ENCODE data around the gene CFAP221. TPM values are rescaled to one million over a fixed set of nuclear protein-coding genes. Genes with fewer than 3 reads are reported as not detected.

The CFAP221 gene
- total RNA-seq, 1 experiment from 2014 or later, result 10.0 TPM

DNA sequence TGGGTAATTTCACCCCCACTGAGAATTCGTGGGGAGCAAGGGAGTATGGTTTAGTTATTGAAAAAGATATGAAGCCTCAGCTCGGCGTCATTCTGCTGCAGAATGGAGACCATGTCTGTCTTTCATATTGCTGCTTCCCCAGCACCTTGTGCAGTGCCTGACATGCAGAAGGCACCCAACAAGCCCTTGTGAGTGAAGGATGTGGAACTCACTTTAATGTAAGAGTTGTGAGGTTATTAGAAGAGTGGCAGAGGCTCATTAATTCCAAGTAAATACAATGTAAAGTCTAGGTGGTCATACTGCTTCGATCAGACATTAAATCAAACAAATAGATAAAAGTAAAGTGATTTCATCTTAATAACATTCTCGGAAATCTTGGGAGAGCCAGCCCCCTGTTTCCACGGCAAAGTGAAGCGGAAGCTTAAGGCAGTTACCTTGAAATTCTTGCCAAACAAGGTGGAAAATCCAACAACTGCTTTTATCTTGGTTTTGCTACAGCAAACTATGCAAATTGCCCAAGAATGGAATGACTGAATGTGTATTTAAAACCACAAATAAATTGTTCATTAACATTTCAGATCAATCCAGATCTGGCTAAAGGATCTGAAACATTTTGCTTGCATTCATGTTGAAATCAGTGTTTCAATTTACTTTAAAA, 9.6 kb downstream of the CFAP221 start:
- TF ChIP-seq, protein P1, sequence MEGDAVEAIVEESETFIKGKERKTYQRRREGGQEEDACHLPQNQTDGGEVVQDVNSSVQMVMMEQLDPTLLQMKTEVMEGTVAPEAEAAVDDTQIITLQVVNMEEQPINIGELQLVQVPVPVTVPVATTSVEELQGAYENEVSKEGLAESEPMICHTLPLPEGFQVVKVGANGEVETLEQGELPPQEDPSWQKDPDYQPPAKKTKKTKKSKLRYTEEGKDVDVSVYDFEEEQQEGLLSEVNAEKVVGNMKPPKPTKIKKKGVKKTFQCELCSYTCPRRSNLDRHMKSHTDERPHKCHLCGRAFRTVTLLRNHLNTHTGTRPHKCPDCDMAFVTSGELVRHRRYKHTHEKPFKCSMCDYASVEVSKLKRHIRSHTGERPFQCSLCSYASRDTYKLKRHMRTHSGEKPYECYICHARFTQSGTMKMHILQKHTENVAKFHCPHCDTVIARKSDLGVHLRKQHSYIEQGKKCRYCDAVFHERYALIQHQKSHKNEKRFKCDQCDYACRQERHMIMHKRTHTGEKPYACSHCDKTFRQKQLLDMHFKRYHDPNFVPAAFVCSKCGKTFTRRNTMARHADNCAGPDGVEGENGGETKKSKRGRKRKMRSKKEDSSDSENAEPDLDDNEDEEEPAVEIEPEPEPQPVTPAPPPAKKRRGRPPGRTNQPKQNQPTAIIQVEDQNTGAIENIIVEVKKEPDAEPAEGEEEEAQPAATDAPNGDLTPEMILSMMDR (IDR thresholded peaks at IDR 0.05; ENCODE audit: unreplicated experiment), result no peak
- Mint-ChIP-seq H3K4me1 (ENCODE audit: low read depth, unreplicated experiment) (peaks cover 51% of the 10 kb centered on the region), H3K36me3 (ENCODE audit: insufficient read depth, unreplicated experiment) (peaks cover 14% of the 10 kb centered on the region), H3K4me3 (ENCODE audit: low read depth, unreplicated experiment) (peak overlapping the region; percentile 24), H3K27me3 (ENCODE audit: unreplicated experiment) (no peaks in the 10 kb centered on the region), H3K9me3 (ENCODE audit: low read depth, unreplicated experiment) (no peaks in the 10 kb centered on the region), H3K27ac (ENCODE audit: unreplicated experiment) (peak overlapping the region; percentile 83)
- BruUV-seq (replicated peaks), result no TSS peak
- intact Hi-C loops (cut with micrococcal nuclease; ENCODE audit: unreplicated experiment), result loop anchor here (5.0 kb wide), 2 partner anchors 67 to 93 kb away; no protein-coding TSS in a partner anchor
- peak; percentile 65 for DNase-seq
- CTCF ChIA-PET, result no interaction called here

DNA sequence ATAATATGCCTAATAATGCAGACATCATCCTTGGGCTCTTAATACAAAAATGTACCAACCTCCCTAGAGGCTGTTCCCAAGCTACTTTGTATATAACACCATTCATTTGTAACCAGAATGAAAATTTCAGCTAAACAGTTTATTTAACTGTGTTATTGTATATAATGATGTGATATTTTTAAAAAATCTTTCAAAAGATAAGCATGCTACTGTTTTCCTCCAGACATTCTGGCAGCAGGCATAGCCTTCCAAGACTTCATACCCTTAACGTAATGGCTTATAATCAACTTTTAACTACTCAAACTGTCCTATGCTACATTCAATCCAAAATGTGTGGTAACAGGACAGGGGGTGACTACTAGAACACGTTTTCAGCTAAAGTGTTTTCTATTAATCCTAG, 21.2 kb downstream of the CFAP221 start:
- intact Hi-C loops (cut with micrococcal nuclease; ENCODE audit: unreplicated experiment), result no loop called here
- CTCF ChIA-PET, result no interaction called here

DNA sequence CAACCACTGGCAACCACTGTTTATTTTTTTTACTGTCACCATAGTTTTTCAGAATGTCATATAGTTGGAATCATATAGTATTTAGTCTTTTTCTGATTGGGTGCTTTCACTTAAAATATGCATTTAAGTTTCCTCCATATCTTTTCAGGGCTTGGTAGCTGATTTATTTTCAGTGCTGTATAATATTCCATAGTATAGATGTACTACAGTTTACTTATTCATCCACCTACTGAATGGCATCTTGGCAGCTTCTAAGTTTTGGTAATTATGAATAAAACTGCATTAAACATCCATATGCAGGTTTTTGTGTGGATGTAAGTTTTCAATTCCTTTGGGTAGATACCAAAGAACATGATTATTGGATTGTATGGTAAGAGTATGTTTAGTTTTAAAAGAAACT, 23.0 kb downstream of the CFAP221 start:
- Mint-ChIP-seq H3K4me3 (ENCODE audit: low read depth, unreplicated experiment) (no peak overlapping the region), H3K4me1 (ENCODE audit: low read depth, unreplicated experiment) (no peaks in the 10 kb centered on the region), H3K27me3 (ENCODE audit: unreplicated experiment) (no peaks in the 10 kb centered on the region), H3K36me3 (ENCODE audit: insufficient read depth, unreplicated experiment) (no peaks in the 10 kb centered on the region), H3K27ac (ENCODE audit: unreplicated experiment) (no peak overlapping the region), H3K9me3 (ENCODE audit: low read depth, unreplicated experiment) (peaks cover 6% of the 10 kb centered on the region)
- no peak for DNase-seq
- intact Hi-C loops (cut with micrococcal nuclease; ENCODE audit: unreplicated experiment), result no loop called here
- BruUV-seq (replicated peaks), result no TSS peak
- CTCF ChIA-PET, result no interaction called here
- TF ChIP-seq, protein P1 (IDR thresholded peaks at IDR 0.05; ENCODE audit: unreplicated experiment), result no peak

More for the DNA sequence above, 21.2 kb downstream of the CFAP221 start:
- DNase-seq, result no peak
- TF ChIP-seq, protein P1 (IDR thresholded peaks at IDR 0.05; ENCODE audit: unreplicated experiment), result no peak
- H3K9me3 Mint-ChIP-seq (ENCODE audit: low read depth, unreplicated experiment), result peaks cover 6% of the 10 kb centered on the region
- H3K27ac Mint-ChIP-seq (ENCODE audit: unreplicated experiment), result no peak overlapping the region
- H3K27me3 Mint-ChIP-seq (ENCODE audit: unreplicated experiment), result no peaks in the 10 kb centered on the region
- no peaks in the 10 kb centered on the region for H3K4me1 Mint-ChIP-seq (ENCODE audit: low read depth, unreplicated experiment)
- H3K4me3 Mint-ChIP-seq (ENCODE audit: low read depth, unreplicated experiment), result no peak overlapping the region
- BruUV-seq (replicated peaks), result no TSS peak
- H3K36me3 Mint-ChIP-seq (ENCODE audit: insufficient read depth, unreplicated experiment), result no peaks in the 10 kb centered on the region

DNA sequence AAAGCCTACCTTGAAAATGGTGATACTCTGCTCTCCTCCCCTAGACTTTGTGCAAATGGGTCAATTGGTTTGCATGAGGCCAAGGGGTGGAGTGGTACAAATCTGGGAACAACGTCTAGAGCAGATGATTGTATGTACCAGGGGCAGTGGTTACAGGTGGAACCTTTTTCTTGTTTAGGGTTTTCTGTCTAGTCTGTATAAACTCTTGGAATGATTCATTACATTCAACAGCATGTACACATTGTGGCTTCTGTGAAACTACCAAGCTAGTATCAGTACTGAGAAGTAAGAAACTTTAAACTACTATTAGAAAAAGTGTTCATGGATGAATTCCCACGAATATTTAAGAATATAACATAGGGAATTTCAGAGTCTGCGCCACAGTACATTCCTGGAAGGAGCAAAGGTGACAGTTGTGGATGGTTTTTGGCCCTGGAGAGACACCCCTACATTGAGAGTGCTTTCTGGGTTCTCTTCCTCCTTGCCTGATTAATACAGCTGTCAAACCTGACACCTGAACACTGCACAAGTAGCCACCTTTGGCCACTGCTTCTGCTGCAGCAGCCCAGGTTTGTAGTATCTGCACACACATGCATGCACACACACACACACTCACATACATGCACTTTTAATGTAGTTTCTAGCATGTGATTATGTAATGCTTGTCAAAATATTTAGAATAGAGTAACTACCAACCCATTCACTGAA, 30.0 kb downstream of the CFAP221 start:
- no peak for DNase-seq
- Mint-ChIP-seq H3K4me1 (ENCODE audit: low read depth, unreplicated experiment) (no peaks in the 10 kb centered on the region), H3K4me3 (ENCODE audit: low read depth, unreplicated experiment) (no peak overlapping the region), H3K9me3 (ENCODE audit: low read depth, unreplicated experiment) (peaks cover 6% of the 10 kb centered on the region), H3K27ac (ENCODE audit: unreplicated experiment) (no peak overlapping the region), H3K27me3 (ENCODE audit: unreplicated experiment) (no peaks in the 10 kb centered on the region), H3K36me3 (ENCODE audit: insufficient read depth, unreplicated experiment) (no peaks in the 10 kb centered on the region)
- intact Hi-C loops (cut with micrococcal nuclease; ENCODE audit: unreplicated experiment), result no loop called here
- TF ChIP-seq, protein P1 (IDR thresholded peaks at IDR 0.05; ENCODE audit: unreplicated experiment), result no peak
- CTCF ChIA-PET, result no interaction called here
- BruUV-seq (replicated peaks), result no TSS peak

Data from Calu3 (cell line).